Dermis microvascular lymphatic vessel endothelial cell (primary cell): ENCODE results near the gene GLCE. TPM values are rescaled to one million over a fixed set of nuclear protein-coding genes. Genes with fewer than 3 reads are reported as not detected.
"Not testable (repeated sequence)": the region's sequence is repeated elsewhere in the genome, so short reads cannot be mapped to it uniquely, and the experiment has no call there.

Source experiments
- DNase-seq, 2 donors: peaks; one replicate each; pipeline versions ENCODE4 v3.0.0 to v3.0.0-alpha.2; 2010; ENCODE audit warnings: low read depth in 2 of 2
- total RNA-seq: library from RNA; depleted of rRNA; stranded (reverse); fragments of >200 nt; gene quantifications from 2 replicates; pipeline ENCODE4 v1.2.1, GENCODE V29; 2014

The GLCE gene
- total RNA-seq, 1 donor from 2014 or later, result 68.7 TPM

GRCh38 chr15:69135499-69135898, 24.9 kb upstream of the GLCE start:
- DNase-seq, result no peak

DNA sequence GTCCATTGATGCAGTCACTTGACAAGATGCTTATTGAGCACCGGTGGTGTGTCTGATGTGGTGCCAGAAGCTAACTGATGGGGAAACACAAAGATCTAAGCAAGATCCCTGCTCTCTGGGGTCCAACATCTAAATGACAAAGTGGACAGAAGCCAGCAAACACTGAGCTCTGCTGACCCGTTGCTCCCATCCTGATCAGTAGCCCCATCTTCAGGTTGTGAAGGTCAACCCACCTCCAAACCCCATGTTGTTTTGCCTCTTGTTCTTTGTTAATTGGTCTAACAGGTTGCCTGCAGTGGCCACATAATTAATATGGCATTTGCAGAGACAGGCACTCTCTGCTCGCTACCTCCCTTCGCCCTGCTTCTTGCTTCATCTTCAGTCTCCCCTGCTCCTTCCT, 21.5 kb upstream of the GLCE start:
- no peak for DNase-seq

- no peak for DNase-seq
Measured at GRCh38 chr15:69140306-69140705, 20.1 kb upstream of the GLCE start.

DNA sequence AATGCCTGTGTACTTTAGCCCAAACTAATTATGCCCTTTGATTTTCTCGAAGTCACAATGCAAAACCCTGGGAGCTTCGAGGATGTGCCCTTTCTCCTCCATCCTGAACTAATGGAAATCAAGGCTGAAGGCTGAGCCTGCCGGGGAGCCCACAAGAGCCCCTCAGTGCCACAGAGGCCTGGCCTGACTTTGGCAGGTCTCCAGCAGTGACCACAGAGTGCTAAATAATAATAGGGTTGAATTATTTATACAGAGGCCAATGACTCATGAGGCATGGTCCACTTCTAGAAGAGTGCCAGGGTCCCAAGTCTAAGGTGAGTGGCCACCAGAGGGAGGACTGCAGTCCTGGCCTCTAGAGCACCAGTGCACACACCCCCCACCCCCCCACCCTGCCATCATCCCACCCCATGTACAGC, 19.1 kb upstream of the GLCE start:
- DNase-seq, result peak in 1 of 2 donors; percentile 58

GRCh38 chr15:69141833-69142232, 18.6 kb upstream of the GLCE start:
- DNase-seq, result no peak

DNA sequence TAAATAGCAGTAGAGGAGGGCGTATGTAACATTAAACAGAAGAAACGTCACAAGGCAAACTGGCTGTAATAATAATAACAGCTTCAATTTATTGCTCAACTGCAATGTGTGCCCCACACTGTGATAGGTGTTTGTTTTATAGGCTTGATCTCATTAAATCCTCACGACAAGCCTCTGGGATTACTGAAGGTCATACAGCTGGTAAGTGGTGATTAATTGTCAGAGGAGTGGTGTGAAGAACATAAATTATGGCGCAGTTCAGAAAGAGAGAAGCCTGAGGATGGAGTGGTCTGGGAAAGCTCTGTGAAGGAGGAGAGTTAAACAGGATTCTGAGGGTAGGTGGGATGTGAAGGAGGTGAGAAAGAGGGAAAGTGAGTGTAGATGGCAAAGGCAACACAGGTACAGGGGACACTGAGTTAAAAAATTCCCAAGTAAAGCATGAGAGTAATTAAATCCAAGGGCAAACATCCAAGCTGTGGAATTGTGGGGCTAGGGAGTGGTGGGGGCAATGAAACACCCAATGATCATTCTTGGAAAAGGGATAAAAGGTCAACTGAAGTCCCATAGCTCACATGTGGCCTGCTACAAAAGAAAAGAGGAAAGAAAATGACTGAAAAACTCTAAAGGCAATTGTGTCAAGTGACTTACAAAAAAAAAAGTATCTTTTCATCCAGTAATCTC, 16.5 kb upstream of the GLCE start:
- DNase-seq, result no peak

GRCh38 chr15:69144530-69144929, 15.9 kb upstream of the GLCE start:
- no peak for DNase-seq

- DNase-seq, result no peak
Measured at GRCh38 chr15:69145149-69145693, 15.2 kb upstream of the GLCE start.

- no peak for DNase-seq
Measured at GRCh38 chr15:69145694-69146492, 14.5 kb upstream of the GLCE start.

GRCh38 chr15:69146724-69147435, 13.6 kb upstream of the GLCE start:
- DNase-seq, result no peak

GRCh38 chr15:69148465-69148864, 12.0 kb upstream of the GLCE start:
- no peak for DNase-seq

- no peak for DNase-seq
Measured at GRCh38 chr15:69149163-69149562, 11.3 kb upstream of the GLCE start.

GRCh38 chr15:69149803-69150202, 10.6 kb upstream of the GLCE start:
- no peak for DNase-seq

- no peak for DNase-seq
Measured at GRCh38 chr15:69150336-69150735, 10.1 kb upstream of the GLCE start.

DNA sequence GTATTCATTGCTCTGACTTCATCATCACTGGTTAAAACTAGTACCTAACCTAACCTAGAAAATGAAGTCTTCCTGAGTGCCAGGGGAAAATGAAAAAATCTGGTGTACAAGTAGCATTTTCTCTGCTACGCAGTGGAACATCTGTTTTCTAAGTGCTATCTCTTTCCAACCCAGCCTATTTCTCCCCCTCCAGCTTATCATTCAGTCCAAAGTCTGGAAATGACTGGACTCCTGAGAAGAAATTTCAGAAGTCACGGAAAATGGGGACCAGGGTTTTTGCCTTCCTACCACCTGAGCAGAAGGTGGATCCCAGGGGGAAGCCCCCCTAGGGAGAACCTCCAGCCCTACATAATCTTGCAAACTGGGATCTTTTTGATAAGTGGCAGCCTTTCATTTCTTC, 9.6 kb upstream of the GLCE start:
- DNase-seq, result no peak

GRCh38 chr15:69153046-69153445, 7.4 kb upstream of the GLCE start:
- no peak for DNase-seq

DNA sequence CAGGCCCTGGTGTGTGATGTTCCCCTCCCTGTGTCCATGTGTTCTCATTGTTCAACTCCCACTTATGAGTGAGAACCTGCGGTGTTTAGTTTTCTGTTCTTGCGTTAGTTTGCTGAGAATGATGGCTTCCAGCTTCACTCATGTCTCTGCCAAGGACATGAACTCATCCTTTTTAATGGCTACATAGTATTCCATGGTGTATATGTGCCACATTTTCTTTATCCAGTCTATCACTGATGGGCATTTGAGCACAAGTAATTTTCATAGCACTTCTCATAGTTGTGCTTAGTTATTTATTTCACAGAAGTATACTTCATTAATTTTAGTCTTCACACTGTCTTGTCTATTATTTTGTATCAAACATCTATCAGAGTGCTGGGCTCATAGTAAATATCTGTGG, 6.8 kb upstream of the GLCE start:
- not testable (repeated sequence) for DNase-seq

DNA sequence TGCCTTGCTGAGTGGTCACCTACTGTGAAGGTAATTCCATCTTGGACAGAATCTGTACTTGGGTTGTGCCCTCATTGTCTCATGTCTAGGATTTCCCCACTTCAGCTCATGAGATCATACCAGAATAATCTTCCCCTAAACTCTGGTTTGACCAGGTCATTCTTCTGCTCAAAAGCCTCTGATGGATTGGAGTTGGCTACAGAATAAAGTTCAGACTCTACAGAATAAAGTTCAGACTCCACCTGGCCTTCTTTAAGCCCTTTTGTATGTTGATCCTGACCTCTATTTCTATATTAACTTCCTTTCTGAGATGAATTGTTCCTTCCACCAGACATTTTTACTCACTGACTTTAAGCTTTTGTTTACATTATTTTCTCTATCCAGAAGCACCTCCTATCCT, 6.4 kb upstream of the GLCE start:
- peak in 1 of 2 donors; percentile 93 for DNase-seq

DNA sequence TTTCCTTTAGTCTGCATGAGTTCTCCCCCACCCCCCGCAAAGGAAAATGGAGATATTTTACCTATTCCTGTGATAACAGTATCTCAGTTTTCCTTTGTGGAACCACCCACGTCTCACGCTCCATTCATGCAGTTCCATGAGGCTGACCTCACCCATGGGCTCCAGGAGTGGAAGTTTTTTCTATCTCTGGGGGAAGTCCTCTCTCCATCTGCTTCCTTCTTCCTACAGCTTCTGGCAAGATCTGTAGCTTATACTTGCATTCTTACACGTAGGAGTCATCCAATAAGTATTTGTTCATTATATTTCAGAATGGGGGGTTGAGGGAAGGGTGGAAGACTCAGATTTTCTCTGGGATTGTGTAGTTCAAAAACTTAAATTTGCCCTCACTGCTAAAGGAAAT, 5.8 kb upstream of the GLCE start:
- peak in 1 of 2 donors; percentile 94 for DNase-seq

DNA sequence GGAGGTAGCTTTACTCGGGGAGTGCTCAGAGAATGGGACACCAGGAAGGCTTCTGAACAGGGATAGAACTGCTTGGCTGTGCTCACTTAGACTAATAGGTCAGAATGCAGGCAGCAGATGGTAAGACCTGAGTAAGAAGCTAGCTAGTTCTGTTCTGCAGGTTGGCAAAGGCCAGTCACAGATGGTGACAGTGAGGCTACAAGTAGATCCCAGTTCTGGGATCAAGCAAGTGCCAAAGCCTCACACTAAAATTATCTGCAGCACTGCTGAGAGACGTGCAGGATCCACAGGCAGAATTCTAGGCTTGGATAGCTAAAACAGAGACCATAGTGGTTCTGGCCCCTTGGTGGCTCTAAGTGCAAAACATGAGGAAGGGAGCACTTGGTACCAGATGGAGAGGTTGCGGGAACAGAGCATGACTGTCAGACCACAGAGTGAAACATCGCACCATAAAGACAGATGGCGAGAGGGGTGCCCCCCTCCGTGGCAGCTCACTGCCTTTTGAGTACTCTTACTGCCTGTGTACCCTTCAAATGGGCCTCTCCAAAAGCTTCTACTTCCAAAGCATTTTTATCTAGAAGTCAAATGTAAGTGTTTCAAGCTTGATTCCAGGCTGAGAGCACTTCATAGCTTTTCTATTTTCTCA, 3.6 kb upstream of the GLCE start:
- DNase-seq, result no peak

DNA sequence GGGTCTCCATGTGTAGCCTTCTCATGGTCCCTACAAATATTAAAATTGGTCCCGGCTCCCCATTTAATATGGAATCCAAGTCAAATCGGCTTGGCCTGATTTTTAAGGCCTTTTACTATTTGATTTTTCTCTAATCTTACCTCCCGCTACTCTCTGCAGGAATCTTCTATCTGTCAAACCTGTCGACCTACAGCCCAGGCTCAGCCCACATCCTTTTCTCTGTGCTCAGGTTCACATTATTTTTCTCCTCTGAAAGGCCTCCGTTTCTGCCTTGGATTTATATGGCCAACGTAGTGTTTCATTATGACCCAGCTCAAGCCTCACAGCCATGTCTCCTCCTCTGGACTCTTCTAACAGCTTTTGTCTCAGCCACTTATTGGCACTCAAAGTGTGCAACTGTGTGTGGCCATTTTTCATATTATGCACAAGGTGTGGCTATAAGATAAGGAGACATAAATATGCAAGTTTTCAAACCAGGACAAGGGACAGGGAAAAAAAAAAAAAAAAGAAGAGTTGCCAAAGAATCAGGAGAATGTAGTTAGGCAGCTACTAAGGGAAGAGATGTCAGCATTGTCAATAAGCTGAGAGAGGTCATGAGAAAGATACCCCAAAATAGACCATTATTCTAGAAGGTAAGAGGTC, 2.1 kb upstream of the GLCE start:
- DNase-seq, result no peak
